Neutrophil (primary cell): Measurements from ENCODE around the gene CBARP.

Experiments used
- H3K27ac ChIP-seq: fragments of 200-600 bp; sonication (generic); 2 replicates; pipeline ENCODE4 v1.5.1; 2016; ENCODE audit warnings: mild to moderate bottlenecking, moderate library complexity
- H3K27me3 ChIP-seq: fragments of 200-600 bp; sonication (generic); 2 replicates; pipeline ENCODE4 v1.6.0; 2016; ENCODE audit warnings: mild to moderate bottlenecking
- H3K36me3 ChIP-seq: fragments of 200-600 bp; sonication (generic); 2 replicates; pipeline ENCODE4 v1.5.1; 2017
- H3K4me1 ChIP-seq, 2 experiments: fragments of 200-600 bp in 1 of 2; sonication (generic) in 1 of 2; 1 replicate in 1 of 2; 2 replicates in 1 of 2; pipeline versions ENCODE4 v1.5.1 to v1.6.1; 2013 to 2016; ENCODE audit warnings: low read depth in 1 of 2, low read length in 1 of 2, mild to moderate bottlenecking in 1 of 2, moderate library complexity in 1 of 2; ENCODE audit not compliant: control insufficient read depth in 1 of 2, insufficient read depth in 1 of 2
- H3K4me3 ChIP-seq, 2 experiments: fragments of 200-600 bp in 1 of 2; sonication (generic) in 1 of 2; 1 replicate in 1 of 2; 2 replicates in 1 of 2; pipeline ENCODE4 v1.5.1; 2013 to 2016; ENCODE audit warnings: low read depth in 1 of 2, low read length in 1 of 2, mild to moderate bottlenecking in 1 of 2, moderate library complexity in 1 of 2
- H3K9me3 ChIP-seq: fragments of 200-600 bp; sonication (generic); 2 replicates; pipeline ENCODE4 v1.5.1; 2016
- CTCF ChIP-seq: fragments of 200-600 bp; sonication (generic); IDR thresholded peaks from 2 replicates; pipeline ENCODE4 v1.5.1; 2016; ENCODE audit warnings: antibody characterized with exemption

CBARP gene

DNA sequence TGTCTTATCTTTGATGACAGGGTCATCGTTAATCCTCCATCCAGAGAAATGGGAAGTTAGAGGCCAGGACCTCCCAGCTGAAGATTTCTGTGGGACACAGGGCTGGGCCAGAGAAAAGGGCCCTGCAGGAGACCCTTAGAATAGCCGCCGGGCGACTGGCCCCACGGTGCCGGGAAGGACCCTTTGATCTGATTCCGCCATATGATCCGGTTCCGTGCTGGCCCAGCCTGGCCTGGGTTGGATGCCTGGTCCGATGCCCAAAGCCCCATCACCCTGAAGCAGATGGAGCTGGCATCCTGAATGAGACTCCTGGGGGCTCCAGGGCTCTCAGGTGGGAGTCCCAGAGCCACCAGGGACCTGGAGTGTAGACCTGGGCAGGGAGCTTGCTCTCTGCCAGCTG, 38.3 kb downstream of the CBARP start:
- no peaks in the 10 kb centered on the region for H3K27me3 ChIP-seq
- H3K27ac ChIP-seq: no peak overlapping the region
- H3K4me3 ChIP-seq: no peak overlapping the region
- no peaks in the 10 kb centered on the region for H3K36me3 ChIP-seq
- no peaks in the 10 kb centered on the region for H3K9me3 ChIP-seq
- TF ChIP-seq CTCF: no peak
- peaks cover 0 to under 1% of the 10 kb centered on the region in 2 experiments for H3K4me1 ChIP-seq

- Histone ChIP-seq H3K27ac (no peak overlapping the region), H3K27me3 (no peaks in the 10 kb centered on the region)
- TF ChIP-seq CTCF: no peak
Observed at GRCh38 chr19:1189419-1189818, 48.4 kb downstream of the CBARP start.

GRCh38 chr19:1183543-1184172, 54.1 kb downstream of the CBARP start:
- H3K27me3 ChIP-seq: no peaks in the 10 kb centered on the region
- H3K4me1 ChIP-seq: peaks cover 27% of the 10 kb centered on the region in 2 experiments
- H3K27ac ChIP-seq: no peak overlapping the region
- no peak overlapping the region for H3K4me3 ChIP-seq
- no peaks in the 10 kb centered on the region for H3K36me3 ChIP-seq
- no peaks in the 10 kb centered on the region for H3K9me3 ChIP-seq
- no peak for TF ChIP-seq CTCF

More at GRCh38 chr19:1189419-1189818, 48.4 kb downstream of the CBARP start:
- no peak overlapping the region for H3K4me3 ChIP-seq
- peaks cover 3 to 4% of the 10 kb centered on the region in 2 experiments for H3K4me1 ChIP-seq
- H3K9me3 ChIP-seq: no peaks in the 10 kb centered on the region
- H3K36me3 ChIP-seq: no peaks in the 10 kb centered on the region

GRCh38 chr19:1182727-1183126, 55.1 kb downstream of the CBARP start:
- H3K27me3 ChIP-seq: no peaks in the 10 kb centered on the region
- H3K4me1 ChIP-seq: peaks cover 30 to 32% of the 10 kb centered on the region in 2 experiments
- no peaks in the 10 kb centered on the region for H3K36me3 ChIP-seq
- H3K4me3 ChIP-seq: no peak overlapping the region
- no peak for TF ChIP-seq CTCF
- H3K9me3 ChIP-seq: no peaks in the 10 kb centered on the region
- no peak overlapping the region for H3K27ac ChIP-seq

DNA sequence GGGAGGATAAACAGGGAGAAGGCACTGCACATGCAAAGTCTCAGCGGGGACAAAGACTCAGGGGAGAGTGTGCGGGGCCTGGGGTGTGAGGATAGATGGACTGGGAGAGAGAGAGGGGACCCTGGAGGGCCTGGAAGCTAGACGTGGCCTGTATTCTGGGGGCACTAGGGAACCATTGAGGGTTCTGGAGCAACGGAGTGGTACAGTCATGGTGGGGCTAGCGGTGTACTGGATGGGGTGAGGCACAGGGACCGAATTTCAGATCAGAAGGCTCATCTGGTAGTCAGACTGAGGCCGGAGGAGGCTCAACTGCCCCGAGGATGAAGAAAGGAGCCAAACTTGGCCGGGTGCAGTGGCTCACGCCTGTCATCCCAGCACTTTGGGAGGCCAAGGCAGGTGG, 55.7 kb downstream of the CBARP start:
- no peak overlapping the region for H3K4me3 ChIP-seq
- no peaks in the 10 kb centered on the region for H3K9me3 ChIP-seq
- TF ChIP-seq CTCF: no peak
- peaks cover 36 to 38% of the 10 kb centered on the region in 2 experiments for H3K4me1 ChIP-seq
- peak overlapping the region; percentile 96 for H3K27ac ChIP-seq
- H3K36me3 ChIP-seq: no peaks in the 10 kb centered on the region
- H3K27me3 ChIP-seq: no peaks in the 10 kb centered on the region
